Measurements from ENCODE around the gene FKRP.

The FKRP gene

GRCh38 chr19:46741447-46741846 lies 4.4 kb upstream of the FKRP start:
- no peak for DNase-seq (ENCODE audit: insufficient read length, low spot score)
- TF ChIP-seq CTCF (IDR thresholded peaks at IDR 0.05; ENCODE audit: insufficient read depth, missing control alignments), result no peak
- no peak for FAIRE-seq

GRCh38 chr19:46742926-46743480 lies 2.9 kb upstream of the FKRP start:
- DNase-seq (ENCODE audit: insufficient read length, low spot score), result no peak
- no peak for FAIRE-seq
- no peak for TF ChIP-seq CTCF (IDR thresholded peaks at IDR 0.05; ENCODE audit: insufficient read depth, missing control alignments)

- DNase-seq (ENCODE audit: insufficient read length, low spot score) (no peak), FAIRE-seq (no peak)
- TF ChIP-seq CTCF (IDR thresholded peaks at IDR 0.05; ENCODE audit: insufficient read depth, missing control alignments), result no peak
Measured at GRCh38 chr19:46744005-46744691, 1.7 kb upstream of the FKRP start.

DNA sequence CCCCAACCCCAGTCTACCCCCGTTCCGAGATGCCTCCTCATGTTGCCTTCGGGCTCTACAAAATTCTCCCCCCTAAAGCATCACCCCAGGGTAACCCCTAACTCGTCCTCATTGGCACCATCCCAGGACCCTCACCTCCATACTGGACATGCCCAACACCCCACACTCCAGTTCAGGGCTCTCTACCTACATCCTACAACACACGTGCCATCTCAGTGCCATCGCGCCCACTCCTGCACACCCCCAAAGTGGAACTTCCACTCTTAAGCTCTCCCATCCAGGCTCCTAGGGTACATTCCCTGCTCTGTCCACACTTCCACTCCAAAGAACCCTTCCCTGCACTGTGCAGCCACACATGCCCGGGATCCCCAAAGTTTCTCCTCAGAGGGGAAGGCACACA lies 827 bp upstream of the FKRP start:
- FAIRE-seq, result no peak
- DNase-seq (ENCODE audit: insufficient read length, low spot score), result no peak
- no peak for TF ChIP-seq CTCF (IDR thresholded peaks at IDR 0.05; ENCODE audit: insufficient read depth, missing control alignments)

DNA sequence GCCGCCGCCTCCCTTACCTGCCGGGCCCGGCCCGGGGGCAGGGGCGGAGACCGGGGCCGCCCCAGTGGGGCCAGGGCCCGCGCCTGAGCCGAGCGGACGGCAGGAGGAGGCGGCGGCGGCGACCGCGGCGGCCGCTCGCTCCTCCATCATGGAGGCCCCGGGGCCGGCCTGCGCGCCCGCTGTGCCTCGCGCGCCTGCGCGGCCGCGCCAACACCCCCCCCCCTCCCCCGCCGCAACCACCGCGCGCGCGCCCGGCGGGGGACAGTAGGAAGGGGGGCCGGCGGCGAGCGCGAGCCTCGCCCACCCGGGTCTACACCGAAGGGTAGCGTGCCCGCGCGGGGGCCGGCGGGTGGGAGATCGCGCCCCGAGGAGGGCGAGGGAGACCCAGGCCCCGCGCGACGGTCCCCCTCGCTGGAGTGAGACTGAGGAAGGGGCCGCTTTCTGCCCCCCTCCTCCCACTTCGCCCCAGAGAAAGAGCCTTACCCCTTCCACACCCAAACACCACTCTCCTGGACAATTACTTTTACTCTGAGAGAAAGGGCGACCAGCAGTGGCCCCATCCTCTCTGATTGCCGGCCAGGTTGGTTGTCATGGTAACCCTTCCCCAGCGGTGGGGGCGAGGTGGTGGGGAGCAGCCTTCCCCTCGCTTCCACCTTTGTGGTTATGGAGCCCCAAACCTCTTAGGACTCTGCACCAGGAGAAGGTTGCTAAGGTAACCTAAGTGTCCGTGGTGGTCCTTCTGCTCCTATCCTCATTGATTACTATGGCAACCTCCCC lies 612 bp downstream of the FKRP start, which contains the start of gene STRN4:
Gene STRN4, minus strand, starts transcription at position 170 of the 777 bp plus-strand sequence. Its CDS starts 20 bp downstream, at position 150.
- FAIRE-seq (no peak), DNase-seq (ENCODE audit: insufficient read length, low spot score) (peak; percentile 91)

GRCh38 chr19:46748325-46749109 lies 2.7 kb downstream of the FKRP start:
- no peak for FAIRE-seq
- TF ChIP-seq CTCF (IDR thresholded peaks at IDR 0.05; ENCODE audit: insufficient read depth, missing control alignments), result peak; percentile 65
- DNase-seq (ENCODE audit: insufficient read length, low spot score), result no peak

More for the DNA sequence above, 612 bp downstream of the FKRP start, which contains the start of gene STRN4:
- TF ChIP-seq CTCF (IDR thresholded peaks at IDR 0.05; ENCODE audit: insufficient read depth, missing control alignments), result no peak

All from D721Med (cell line).